HT1080 (cell line): Measurements from ENCODE around the gene TPBGL. TPM values are rescaled to one million over a fixed set of nuclear protein-coding genes. Genes with fewer than 3 reads are reported as not detected.

Experiments used
- DNase-seq: peaks from one replicate; pipeline ENCODE4 v3.0.0-alpha.2; 2015; ENCODE audit warnings: low read depth
- total RNA-seq: library from RNA; depleted of rRNA; stranded (reverse); fragments of >200 nt; shearing (Covaris generic); gene quantifications from 2 replicates; pipeline ENCODE4 v1.2.3, GENCODE V29; 2014; rRNA removed

The TPBGL gene
- total RNA-seq, 1 experiment from 2014 or later = 0.10 TPM

DNA sequence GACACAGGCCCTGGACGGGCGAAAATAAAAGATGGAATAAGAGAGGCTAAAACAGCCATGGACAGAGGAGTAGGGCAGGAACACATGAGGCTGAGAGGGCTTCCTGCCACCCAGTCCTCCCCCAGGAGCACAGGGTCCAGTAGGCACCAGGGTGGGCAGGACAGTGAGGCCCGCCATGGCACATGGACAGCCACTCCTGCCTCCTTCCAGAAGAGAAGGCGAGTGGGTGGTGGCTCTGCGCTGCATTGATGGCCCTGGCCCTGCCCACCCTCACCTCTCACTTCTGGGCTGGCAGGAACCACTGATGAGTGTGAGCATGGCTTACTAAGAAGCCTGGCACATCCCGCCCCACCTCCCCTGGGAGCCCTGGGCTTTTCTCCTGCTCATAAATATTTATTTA is 51.2 kb downstream of the TPBGL start:
- no peak for DNase-seq

DNA sequence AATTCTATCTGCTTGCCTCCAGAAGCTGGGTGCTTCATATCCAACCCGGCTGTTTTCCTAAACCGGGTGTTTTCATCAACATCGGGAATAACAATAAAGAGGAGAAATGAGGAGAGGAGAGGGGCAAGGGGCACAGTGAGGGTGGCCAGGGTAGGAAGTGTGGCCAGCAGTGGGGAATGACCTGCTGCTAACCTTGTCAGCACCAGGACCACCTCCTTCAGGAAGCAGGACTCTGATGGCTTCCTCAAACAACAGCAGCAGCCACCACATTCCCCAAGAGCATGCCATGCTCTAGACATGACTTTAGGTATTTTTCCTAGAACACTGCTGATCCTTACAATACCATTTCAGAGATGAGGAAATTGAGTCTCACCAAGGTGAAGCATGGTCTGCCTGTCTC is 52.4 kb downstream of the TPBGL start:
- no peak for DNase-seq

Other genes starting within 250 kb of the TPBGL start
- gene OR2AT4, start 143.9 kb upstream of the TPBGL start, total RNA-seq = 0.07 TPM in 1 of 2 replicates, not detected in the other
- gene SLCO2B1, start 89.7 kb upstream of the TPBGL start, total RNA-seq = not detected in 2 replicates
- gene ARRB1, start 110.9 kb downstream of the TPBGL start, total RNA-seq = 7.3 and 10.6 TPM in 2 replicates
- 2,311 and 3,087 TPM in 2 replicates for gene RPS3, start 158.7 kb downstream of the TPBGL start, total RNA-seq
- 0.07 TPM in 1 of 2 replicates, not detected in the other for gene KLHL35, start 192.4 kb downstream of the TPBGL start, total RNA-seq